Stimulated activated CD8-positive, alpha-beta memory T cell treated with anti-CD3 and anti-CD28 coated beads, Interleukin-15, amount 100 ng/mL, for 1 hour (primary cell): Measurements from ENCODE around the gene LCN12.
A peak's percentile ranks its signal among the peaks of the same experiment; 100 is the strongest.

ENCODE experiments used
- DNase-seq: peaks from one replicate; pipeline ENCODE4 v3.0.0-alpha.2; 2020; ENCODE audit warnings: low read depth

Gene LCN12

DNA sequence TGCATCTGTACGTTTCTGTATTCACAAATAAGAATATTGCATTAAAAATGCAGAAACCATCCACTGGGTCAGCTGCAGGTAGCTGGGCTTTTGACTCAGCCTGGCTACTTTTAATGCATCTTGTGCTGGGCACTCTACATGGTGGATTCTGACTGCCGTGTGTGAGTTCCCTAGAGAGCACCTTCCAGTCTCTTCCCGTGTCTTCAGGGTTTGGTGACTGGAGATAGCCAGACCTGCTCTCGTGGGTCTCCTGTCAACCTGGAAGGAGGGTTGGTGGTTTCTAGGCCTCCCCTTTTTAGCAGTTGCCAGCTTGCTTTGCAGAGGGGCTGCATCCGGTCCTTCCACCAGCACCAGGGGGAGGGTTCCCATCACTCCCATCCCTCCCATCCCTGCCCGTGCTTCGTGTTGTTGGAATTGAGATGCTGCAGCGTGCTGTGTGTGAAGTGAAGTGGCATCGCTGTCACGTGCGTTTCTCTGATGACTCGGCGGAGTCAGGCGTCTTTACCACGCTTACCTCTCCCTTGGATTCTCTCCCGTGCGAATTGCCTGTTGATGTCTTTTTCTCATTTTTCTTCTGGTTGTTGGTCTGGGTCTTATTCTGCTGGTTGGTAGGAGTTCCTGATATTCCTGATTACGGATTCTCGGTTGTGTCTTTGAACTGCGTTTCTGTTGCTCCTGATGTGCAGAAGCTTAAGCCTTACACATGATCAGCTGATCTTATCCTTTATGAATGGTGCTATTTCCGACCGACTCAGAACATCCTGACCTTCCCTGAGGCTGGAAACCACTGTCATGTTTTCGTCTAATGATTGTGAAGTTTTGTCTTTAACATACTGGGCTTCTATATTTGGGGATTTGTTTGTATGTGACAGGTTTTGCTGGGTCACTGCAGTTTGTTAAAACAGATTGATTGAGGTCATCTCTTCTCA is 24.5 kb upstream of the LCN12 start:
- no peak for DNase-seq

DNA sequence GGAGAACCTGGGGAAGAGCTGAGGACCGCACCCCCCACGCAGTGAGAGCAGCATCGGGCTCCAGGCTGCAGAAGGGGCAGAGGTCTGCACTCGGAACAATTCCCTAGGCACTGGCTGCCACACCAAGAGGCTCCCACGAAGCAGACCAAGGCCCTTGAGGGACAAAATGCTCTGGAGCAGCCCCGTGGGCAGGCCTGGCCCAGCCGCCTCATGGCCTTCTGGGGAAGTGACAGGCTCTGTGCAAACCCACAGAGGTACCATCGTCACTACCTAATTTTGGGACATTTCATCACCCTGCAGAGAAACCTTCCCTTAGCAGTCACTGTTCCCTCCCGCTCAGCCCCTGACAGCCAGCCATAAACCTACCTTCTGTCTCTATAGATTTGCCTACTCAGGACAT is 23.5 kb upstream of the LCN12 start:
- no peak for DNase-seq

DNA sequence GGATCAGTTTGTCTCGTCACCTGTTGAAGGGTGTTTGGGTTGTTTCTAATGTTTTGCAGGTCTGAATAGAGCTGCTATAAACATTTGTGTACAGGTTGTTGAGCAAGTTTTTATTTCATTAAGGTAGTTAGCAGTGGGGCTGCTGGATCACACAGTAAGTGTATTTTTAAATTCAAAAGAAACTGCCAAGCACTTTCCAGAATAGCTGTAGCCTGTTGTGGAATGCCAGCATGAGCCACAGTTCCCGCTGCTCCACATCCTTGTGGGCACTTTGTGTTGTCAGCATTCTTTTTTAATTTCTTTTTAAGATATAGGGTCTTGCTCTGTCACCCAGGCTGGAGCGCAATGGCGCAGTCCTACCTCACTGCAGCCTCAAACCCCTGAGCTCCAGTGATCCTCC is 22.1 kb upstream of the LCN12 start:
- no peak for DNase-seq

DNA sequence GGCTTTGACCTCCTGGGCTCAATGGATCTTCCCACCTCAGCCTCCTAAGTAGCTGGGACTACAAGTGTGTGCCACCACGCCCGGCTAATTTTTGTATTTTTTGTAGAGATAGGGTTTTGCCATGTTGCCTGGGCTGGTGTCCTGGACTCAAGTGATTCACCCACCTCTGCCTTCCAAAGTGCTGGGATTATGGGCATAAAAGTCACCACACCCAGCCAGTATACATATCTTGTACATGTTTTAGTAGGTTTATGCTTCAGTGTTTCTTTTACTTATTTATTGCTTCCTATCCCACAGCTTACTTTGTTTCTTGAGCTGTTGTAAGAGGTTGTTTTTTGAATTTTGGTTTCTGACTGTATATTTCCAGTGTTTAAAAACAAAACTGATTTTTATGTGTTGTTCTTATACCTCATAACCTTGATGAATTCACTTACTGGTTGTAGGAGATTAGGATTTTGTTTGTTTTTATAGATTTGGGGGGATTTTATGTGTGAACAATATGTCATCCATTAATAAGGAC is 20.4 kb upstream of the LCN12 start:
- no peak for DNase-seq

DNA sequence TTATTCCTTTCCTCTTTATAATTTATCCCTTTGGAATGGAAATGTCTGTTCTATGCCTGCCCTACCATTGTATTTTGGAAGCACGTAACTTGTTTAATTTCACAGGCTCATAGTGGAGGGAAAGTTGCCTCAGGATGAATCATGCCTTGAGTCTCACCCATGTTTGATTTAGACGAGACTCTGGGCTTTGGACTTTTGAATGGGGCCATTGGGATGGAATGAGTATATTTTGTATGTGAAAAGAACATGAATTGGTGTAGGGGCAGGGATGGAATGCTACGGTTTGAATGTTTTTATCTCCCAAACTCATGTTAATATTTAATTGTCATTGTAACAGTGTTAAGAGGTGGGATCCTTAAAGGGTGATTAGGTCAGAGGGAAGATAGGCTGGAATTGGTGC is 17.8 kb upstream of the LCN12 start:
- no peak for DNase-seq

DNA sequence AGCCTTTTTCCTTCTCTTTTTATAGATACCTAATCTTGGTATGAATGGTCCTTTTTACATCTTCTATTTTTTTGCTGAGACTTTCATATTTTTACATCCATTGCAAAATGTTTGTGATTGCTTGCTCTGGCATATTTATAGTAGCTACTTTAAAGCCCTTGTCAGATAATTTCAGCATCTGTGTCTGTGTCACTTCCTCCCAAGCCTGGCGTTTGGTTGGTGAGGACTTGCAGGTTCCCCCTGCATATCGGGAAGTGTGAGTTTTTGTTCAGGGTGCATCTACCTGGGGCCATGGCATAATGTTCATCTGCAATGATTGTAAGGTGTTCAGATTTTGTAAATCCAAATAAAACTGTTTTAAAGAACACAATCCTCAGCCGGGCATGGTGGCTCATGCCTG is 16.4 kb upstream of the LCN12 start:
- no peak for DNase-seq

DNA sequence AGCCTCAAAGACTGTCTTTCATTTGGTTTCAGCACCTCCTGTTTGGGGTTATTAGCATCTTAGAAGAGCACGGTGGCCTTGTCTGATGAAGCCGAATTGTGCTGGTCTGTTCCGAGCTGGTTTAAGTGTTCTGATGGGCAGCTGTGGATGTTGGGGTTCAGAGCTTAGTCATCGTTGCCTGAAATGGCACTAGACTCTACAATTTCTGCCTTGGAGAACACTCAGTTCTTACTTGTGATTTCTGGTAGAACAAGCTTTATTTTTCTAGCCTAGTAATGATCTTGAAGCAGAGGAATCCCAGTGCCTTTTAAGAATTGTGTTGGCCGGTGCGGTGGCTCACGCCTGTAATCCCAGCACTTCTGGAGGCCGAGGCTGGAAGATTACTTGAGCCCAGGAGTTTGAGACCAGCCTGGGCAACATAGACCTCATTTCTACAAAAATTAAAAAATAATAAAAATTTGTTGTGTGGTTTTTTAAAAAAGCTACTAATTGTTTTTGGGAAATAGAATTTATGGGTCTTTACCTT is 15.4 kb upstream of the LCN12 start:
- DNase-seq, result no peak

DNA sequence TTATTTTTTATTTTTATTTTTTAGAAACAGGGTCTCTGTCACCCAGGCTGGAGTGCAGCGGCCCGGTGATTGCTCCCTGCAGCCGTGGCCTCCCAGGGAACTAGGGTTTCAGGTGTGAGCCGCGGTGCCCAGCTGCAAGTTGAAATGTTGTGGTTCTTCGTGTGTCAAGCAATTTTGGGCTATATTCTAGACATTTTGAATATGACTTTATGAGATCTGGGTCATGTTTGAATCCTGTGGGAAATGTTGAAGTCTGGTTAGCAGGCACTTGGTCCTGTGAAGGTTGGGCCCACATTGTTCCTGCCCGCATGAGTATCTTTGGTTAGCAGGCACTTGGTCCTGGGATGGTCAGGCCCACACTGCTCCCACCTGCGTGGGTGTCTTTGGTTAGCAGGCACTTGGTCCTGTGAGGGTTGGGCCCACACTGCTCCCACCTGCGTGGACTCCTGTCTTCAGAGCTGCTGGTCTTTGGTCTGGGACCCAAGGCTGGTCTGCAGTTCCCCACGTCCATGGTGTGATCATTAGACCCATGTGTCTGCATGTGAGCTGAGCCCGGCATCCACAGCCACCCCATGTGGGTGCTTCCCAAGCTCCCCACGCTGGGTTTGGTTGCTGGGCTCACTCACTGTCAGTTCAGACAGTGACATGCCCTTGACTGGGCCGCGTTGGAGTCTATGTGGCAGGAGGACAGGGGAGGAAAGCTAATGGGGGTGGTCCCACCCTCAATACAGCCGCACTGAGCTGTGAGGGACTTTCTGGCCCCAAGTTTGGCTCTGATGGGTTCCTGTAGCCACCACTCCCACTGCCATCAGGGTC is 14.7 kb upstream of the LCN12 start:
- no peak for DNase-seq

DNA sequence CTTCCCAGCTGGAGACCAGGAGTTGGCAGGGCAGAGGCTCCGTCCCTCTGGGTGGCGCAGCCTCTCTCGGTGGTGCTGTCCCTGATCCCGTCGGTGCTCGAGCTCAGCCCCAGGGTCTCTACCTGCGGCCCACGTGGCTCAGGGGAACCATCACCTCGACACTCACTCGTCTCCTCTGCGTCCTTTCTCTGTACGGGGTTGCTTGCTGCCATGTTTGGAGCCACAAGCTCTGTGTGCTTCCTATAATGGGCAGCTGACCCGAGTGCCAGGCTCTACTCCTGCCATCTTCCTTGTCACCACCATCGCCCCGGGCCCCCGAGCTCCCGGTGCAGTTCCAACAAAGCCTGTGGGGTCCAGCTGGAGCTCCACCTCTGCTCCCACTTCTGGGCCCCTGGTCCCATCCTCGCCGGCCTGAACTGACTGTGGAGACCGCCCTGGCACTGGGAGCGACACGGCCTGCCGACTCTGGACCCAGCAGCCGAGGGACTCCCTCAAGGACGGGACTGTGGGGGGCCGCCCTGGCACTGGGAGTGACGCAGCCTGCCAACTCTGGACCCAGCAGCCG is 12.6 kb upstream of the LCN12 start:
- DNase-seq, result no peak

DNA sequence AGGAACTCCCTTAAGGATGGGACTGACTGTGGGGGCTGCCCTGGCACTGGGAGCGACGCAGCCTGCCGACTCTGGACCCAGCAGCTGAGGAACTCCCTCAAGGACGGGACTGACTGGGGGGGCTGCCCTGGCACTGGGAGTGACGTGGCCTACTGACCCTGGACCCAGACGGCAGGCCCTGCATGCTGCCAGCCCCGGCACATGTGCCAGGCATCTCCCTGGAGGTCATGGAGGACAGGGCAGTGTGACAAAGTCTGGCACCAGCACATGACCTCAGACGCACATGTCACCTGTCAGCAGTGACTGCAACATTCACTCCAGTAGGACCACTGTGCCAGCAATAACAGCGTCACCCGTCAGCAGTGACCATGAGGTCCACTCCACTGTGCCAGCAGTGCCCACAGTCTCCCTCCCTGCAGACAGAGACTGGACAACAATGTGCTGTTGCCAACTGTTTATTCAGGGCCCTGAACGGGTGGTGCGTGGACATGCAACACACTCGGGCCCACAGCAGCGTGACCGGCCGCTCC is 12.0 kb upstream of the LCN12 start:
- DNase-seq, result no peak

DNA sequence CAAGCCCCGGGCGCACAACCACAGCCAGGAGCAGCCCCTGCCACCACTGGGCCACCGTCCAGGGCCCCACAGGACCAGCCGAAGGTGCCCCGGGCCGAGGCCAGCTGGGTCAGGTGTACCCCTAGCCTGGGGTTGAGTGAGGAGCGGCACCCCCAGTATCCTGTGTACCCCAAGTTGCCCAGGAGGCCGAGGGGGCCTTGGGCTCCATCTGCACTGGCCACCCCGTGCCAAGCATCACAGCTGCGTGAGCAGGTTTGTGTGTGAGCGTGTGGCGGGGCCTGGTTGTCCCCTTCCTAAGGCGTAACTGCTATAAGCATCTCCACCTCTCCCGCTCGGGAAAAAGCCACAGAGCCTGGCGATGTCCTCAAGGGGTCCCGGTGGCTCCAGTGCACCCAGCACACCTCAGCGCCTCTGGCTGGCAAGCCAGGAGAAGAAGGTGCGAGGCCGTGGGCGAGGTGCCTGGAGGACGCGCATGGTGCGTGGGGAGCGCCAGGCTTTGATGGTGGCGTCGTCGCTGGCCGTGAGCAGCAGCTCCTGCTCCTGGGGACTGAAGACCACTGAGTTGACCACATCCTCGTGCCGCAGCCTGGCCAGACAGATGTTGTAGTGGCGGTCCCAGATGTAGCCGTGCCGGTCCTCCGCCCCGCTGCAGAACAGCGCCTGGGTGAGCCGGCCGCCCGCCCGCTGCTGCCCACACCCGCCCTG is 11.4 kb upstream of the LCN12 start:
- no peak for DNase-seq

DNA sequence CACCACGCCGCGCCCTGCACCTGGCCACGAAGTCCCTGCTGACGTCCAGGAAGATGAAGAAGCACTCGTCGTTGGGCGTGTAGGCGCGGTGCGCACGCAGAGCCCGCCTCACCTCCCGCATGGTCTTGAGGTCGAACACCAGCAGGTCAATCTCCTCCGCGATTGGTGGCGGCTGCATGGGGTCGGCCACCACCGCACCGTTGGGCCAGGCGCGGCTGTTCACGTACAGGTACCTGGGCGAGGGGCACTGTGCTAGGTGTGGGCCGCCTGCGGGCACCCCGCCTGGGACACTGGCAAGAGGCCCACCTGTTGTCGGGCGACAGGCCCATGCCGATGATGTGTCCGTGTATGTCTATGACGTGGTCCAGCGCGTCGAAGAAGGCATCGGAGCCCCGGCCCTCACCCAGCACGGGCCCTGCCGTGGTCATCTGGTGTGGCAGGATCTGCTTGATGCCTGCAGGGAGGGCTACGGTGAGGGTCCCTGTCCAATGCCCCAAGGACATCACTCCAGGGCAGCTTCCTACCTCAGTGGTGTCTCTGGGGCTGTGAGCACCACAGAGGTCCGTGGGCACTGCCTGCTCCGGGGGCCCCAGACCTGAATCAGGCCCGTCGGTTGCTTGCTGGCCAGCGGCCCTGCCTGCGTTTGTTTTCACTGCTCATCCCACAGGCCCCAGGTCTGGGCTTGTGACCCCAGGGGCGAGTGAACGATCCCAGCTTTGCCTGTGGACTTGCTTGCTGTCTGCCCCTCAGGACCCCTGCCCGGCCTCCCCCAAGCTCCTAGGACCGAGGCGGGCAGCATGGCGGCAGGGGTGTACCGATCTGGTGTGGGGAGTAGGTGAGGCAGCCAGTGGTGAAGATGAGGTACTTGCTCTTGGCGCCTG is 10.6 kb upstream of the LCN12 start:
- no peak for DNase-seq

DNA sequence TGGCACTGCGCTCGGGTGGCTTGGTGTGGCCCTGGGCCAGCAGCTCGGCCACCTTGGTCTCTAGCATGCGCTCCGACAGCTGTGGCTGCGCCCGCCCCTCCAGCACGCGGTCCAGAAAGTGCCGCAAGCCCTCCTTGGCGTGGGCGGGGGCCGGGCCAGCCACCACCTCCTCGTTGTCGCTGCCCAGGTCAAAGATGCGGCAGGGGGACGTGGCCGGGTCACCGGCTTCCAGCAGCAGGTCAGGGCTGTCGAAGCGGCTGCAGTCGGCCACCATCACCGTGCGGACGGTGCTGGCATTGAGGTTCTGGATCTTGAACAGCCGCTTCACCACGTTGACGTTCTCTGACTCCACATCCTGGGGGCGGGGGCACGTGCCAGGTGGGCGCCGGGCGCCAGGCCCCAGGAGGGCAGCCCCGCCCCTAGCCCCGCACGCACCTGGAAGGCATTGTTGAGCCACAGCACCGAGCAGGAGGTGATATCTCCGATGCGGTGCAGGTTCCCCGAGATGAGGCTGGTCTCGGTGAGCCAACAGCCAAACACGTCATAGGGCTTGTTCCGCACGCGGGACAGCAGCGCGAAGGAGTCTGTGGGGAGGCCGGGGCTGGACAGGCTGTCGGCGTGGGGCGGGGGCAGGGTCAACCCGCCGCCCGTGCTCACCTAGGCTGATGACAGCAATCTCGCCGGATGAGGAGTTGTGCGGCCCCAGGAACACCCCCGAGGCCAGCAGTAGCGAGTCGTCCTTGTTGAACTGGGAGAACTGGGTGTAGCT is 9.8 kb upstream of the LCN12 start:
- DNase-seq, result no peak

DNA sequence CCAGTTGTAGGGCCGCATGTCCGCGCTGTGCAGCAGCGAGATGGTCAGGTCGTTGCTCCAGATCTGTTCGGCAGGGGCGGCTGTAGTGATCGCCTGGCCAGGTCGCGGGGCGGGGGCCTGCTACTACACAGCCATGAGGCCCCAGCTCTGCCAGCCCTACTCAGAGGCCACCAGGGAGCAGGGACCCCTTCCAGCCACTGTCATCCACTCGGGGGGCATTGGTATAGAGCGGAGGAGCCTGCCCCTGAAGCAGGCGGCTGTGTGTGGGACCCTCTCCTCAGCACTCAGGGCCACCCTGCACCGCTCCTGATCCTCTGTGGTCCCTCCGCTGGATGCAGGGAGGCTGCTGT is 9.2 kb upstream of the LCN12 start:
- DNase-seq, result no peak

DNA sequence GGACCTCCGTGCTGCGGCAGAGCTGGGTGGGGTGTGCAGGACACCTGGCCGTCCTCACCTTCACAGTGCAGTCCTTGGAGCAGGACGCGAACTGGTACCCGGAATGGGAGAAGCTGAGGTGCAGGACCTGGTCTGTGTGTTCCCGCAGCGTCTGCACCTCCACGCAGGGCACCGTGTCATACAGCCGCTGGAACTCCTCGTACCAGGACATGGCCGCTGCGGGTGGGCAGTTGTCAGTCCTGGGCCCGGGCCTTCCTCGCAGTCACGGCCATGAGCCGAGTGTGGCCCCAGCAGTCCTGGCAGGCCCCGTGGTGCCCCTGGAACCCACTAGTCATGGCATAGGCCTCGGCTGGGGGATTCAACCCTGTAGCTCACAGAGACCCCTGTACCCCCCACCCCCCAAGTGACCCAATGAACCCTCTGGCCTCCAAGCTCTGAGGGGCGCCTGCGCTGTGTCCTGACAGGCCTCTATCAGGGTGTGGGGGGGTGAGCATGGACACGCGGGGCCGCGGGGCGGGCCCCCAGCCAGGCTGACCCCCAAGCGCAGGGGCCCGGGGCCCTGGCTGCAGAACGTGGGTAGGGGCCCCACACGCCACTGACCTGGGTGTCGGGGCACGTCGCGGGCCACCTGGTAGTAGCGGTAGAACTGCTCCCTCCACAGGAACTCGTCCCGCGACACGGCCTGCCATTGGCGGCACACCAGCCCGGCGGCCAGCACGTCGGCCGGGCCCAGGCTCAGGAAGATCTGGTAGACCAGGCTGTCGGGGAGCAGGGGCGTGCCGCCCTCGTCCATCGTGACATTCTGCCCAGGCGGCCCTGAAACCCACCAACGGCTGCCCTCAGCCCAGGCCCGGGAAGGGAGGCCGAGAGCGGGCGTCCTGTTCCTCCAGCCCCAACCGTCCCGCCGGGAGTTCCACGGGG is 8.5 kb upstream of the LCN12 start:
- no peak for DNase-seq

DNA sequence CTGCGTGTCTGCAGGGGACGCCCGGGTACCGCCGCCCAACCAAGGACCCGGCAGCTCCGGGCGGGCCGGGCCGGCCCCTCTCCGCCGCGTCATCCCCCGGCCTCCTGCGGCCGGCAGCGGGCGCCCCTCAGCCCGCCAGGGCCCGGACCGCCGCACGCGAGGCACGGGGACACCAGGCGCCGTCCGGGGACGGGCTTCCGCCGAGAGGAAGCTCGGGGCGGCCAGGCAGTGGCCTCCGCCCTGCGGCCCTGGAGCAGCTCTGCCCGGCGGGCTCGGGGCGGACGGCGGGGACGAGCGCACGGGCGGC is 7.9 kb upstream of the LCN12 start:
- DNase-seq, result no peak

DNA sequence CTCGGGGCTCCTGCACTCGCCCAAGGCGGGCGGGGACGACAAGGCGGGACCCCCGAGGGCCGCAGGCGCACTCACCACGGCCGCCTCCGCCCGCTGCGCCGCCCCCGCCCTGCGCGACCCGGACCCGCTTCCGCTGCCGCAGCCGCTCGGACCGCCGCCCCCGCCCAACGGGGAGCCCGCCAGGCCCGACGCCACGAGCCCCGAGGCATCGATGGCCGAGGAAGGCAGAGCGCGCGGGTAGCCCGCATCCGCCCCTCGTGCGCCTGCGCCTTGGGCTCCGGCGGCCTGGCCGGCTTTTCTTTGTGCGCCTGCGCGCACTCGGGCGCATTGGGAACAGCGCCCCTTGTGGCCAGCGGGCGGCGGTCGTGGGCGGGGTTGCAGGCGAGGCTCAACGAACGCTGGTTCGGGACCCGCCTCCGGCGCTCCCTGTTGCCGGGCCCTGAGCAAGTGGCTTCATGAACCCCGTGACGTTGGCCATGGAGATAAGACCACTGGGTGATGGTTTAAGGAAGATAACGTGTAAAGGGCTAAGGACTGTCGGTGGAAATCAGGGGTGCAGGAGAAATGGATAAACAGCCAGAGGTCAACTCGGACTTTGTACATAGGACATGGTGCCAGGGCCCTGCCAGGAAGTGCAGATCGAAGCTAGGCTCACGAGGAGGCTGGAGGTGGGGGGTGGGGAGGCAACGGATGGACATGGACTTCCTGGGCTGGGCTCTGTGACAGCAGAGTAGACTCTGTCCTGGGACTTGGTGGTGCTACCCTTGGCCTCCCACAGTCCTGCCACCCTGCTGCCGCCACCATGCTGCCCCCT is 7.3 kb upstream of the LCN12 start, which contains the start of the genes C8G and FBXW5:
TSS of gene C8G (plus strand) at position 725 of the 814 bp plus-strand sequence. CDS start at position 803, 78 bp downstream.
TSS of gene FBXW5 (minus strand) at position 220 of the 814 bp plus-strand sequence. CDS start 655 bp downstream, outside the sequence.
- peak; percentile 83 for DNase-seq
